Measurements from ENCODE around the gene CACNG4.

GRCh38 chr17:67068999-67069398 lies 104.5 kb downstream of the CACNG4 start:
- no peak for TF ChIP-seq CTCF (conservative IDR thresholded peaks at IDR 0.05; ENCODE audit: low read depth, low read length)
- TF ChIP-seq POLR2A (IDR thresholded peaks at IDR 0.05; ENCODE audit: low read depth, low read length) = no peak
- TF ChIP-seq MAZ (IDR thresholded peaks at IDR 0.05; ENCODE audit: borderline replicate concordance, low read depth, low read length) = no peak
- TF ChIP-seq ELK1 (IDR thresholded peaks at IDR 0.05; ENCODE audit: borderline replicate concordance, low read depth, low read length) = no peak
- no peak for TF ChIP-seq CEBPB (IDR thresholded peaks at IDR 0.05; ENCODE audit: low read depth, low read length)
- no peak for TF ChIP-seq BHLHE40 (IDR thresholded peaks at IDR 0.05; ENCODE audit: low read depth, low read length)
- TF ChIP-seq SMC3 (IDR thresholded peaks at IDR 0.05; ENCODE audit: low read depth, low read length) = no peak
- TF ChIP-seq RAD21 (IDR thresholded peaks at IDR 0.05; ENCODE audit: low read length) = no peak
- no peak for TF ChIP-seq RFX5 (IDR thresholded peaks at IDR 0.05; ENCODE audit: low read depth, low read length)
- TF ChIP-seq MXI1 (IDR thresholded peaks at IDR 0.05; ENCODE audit: borderline replicate concordance, low read depth, low read length) = no peak
- TF ChIP-seq USF2 (IDR thresholded peaks at IDR 0.05; ENCODE audit: low read depth, low read length) = no peak
- no peak for TF ChIP-seq MAFK (IDR thresholded peaks at IDR 0.05; ENCODE audit: low read depth, low read length)
- no peak for TF ChIP-seq FOS (IDR thresholded peaks at IDR 0.05; ENCODE audit: low read depth, low read length)

All from IMR-90 (cell line).